Fibroblast of skin of right biceps (primary cell): ENCODE measurements around the gene STARD9.
A peak's percentile ranks its signal among the peaks of the same experiment; 100 is the strongest.

Source experiments
- DNase-seq: peaks from one replicate; pipeline ENCODE4 v3.0.0-alpha.2; 2013

The STARD9 gene

GRCh38 chr15:42632105-42632675 is 56.8 kb downstream of the STARD9 start:
- DNase-seq = no peak

- no peak for DNase-seq
These were observed 64.7 kb downstream of the STARD9 start for GRCh38 chr15:42640109-42640508.

- DNase-seq = peak; percentile 83
These were observed 75.0 kb downstream of the STARD9 start for GRCh38 chr15:42650208-42651066.

GRCh38 chr15:42665827-42666226 is 90.4 kb downstream of the STARD9 start:
- DNase-seq = no peak

GRCh38 chr15:42667855-42668254 is 92.4 kb downstream of the STARD9 start:
- DNase-seq = no peak

- DNase-seq = no peak
These were observed 95.0 kb downstream of the STARD9 start for GRCh38 chr15:42670451-42670850.

- DNase-seq = no peak
These were observed 97.0 kb downstream of the STARD9 start for GRCh38 chr15:42672444-42672843.

- DNase-seq = no peak
These were observed 99.1 kb downstream of the STARD9 start for GRCh38 chr15:42674472-42674871.

- no peak for DNase-seq
These were observed 99.6 kb downstream of the STARD9 start for GRCh38 chr15:42675021-42675420.

- DNase-seq = no peak
These were observed 104.1 kb downstream of the STARD9 start for GRCh38 chr15:42679285-42680141.

- DNase-seq = peak; percentile 22
These were observed 104.7 kb downstream of the STARD9 start for GRCh38 chr15:42680142-42680482.

- no peak for DNase-seq
These were observed 105.7 kb downstream of the STARD9 start for GRCh38 chr15:42681119-42681518.

GRCh38 chr15:42686281-42686680 is 110.9 kb downstream of the STARD9 start:
- DNase-seq = no peak

- DNase-seq = no peak
These were observed 112.3 kb downstream of the STARD9 start for GRCh38 chr15:42687740-42688139.

GRCh38 chr15:42688301-42688700 is 112.9 kb downstream of the STARD9 start:
- no peak for DNase-seq

GRCh38 chr15:42691308-42691707 is 115.9 kb downstream of the STARD9 start:
- DNase-seq = no peak

GRCh38 chr15:42691770-42692169 is 116.4 kb downstream of the STARD9 start:
- no peak for DNase-seq

GRCh38 chr15:42692536-42692935 is 117.1 kb downstream of the STARD9 start:
- DNase-seq = no peak

- no peak for DNase-seq
These were observed 117.6 kb downstream of the STARD9 start for GRCh38 chr15:42692997-42693396.

- no peak for DNase-seq
These were observed 118.1 kb downstream of the STARD9 start for GRCh38 chr15:42693496-42693895.

- DNase-seq = no peak
These were observed 118.5 kb downstream of the STARD9 start for GRCh38 chr15:42693942-42694341.

GRCh38 chr15:42694398-42694797 is 119.0 kb downstream of the STARD9 start:
- no peak for DNase-seq

- no peak for DNase-seq
These were observed 120.2 kb downstream of the STARD9 start for GRCh38 chr15:42695527-42696071.
